Thyroid gland (tissue), 4 donors: ENCODE measurements around the gene PDE8B. TPM values are rescaled to one million over a fixed set of nuclear protein-coding genes. Genes with fewer than 3 reads are reported as not detected.

Source experiments
- DNase-seq, 2 donors: peaks; one replicate each; pipeline ENCODE4 v3.0.0-alpha.2; 2019
- H3K27ac ChIP-seq, 3 donors: fragments of 200-600 bp; sonication (generic); 1 replicate in 2 of 3; 2 replicates in 1 of 3; pipeline ENCODE4 v1.5.1; 2016 to 2019; ENCODE audit warnings: mild to moderate bottlenecking in 1 of 3, moderate library complexity in 1 of 3
- H3K27me3 ChIP-seq: fragments of 200-600 bp; sonication (generic); one replicate; pipeline ENCODE4 v1.5.1; 2019
- H3K36me3 ChIP-seq, 2 donors: fragments of 200-600 bp; sonication (generic); one replicate each; pipeline ENCODE4 v1.5.1; 2016 to 2019
- H3K4me1 ChIP-seq, 2 donors: fragments of 200-600 bp; sonication (generic); one replicate each; pipeline ENCODE4 v1.5.1; 2017 to 2019
- H3K4me3 ChIP-seq, 3 donors: fragments of 200-600 bp; sonication (generic); replicated peaks in 1 of 3; 1 replicate in 2 of 3; 2 replicates in 1 of 3; pipeline ENCODE4 v1.5.1; 2016; ENCODE audit warnings: mild to moderate bottlenecking in 1 of 3
- H3K9me3 ChIP-seq: fragments of 200-600 bp; sonication (generic); one replicate; pipeline ENCODE4 v1.5.1; 2017
- CTCF ChIP-seq, 6 experiments: fragments of 200-600 bp in 3 of 6; fragments of 450-650 bp in 3 of 6; sonication (generic) in 3 of 6; IDR thresholded peaks; one replicate each; pipeline ENCODE4 v1.5.1; 2016 to 2019; ENCODE audit warnings: antibody characterized with exemption in 6 of 6, mild to moderate bottlenecking in 2 of 6, inconsistent platforms in 1 of 6, moderate library complexity in 1 of 6
- POLR2A ChIP-seq, 2 donors: fragments of 450-650 bp; IDR thresholded peaks; one replicate each; pipeline ENCODE4 v1.6.1; 2017; ENCODE audit warnings: antibody characterized with exemption in 2 of 2, mild to moderate bottlenecking in 2 of 2, moderate library complexity in 1 of 2
- WGBS, 2 donors: methylation state at CpG; one replicate each; pipeline ENCODE4 v1.1.5; 2017; 5-methylcytosine and 5-hydroxymethylcytosine counted together
- intact Hi-C: fragments of 100-400 bp; cut with DNase I; formaldehyde crosslinking; loops from one replicate; pipeline ENCODE4 v1.15.1; 2023
- total RNA-seq, 4 donors: library from RNA; depleted of rRNA; stranded (reverse); fragments of >200 nt; gene quantifications; one replicate each; pipeline ENCODE4 v1.2.3, GENCODE V29; 2016

PDE8B gene
- total RNA-seq, 4 donors from 2014 or later: 113 to 279 (median 218) TPM

- no peak for TF ChIP-seq CTCF (IDR thresholded peaks at IDR 0.05)
- TF ChIP-seq POLR2A (IDR thresholded peaks at IDR 0.05): peak in 1 of 2 donors; percentile 4
- WGBS, 2 donors: 70 to 74% methylated on average over 12 of the region's 12 CpGs
- DNase-seq: peak; percentile 79 to 80
- H3K9me3 ChIP-seq: no peaks in the 10 kb centered on the region
- peaks cover 79 to 82% of the 10 kb centered on the region in 2 donors for H3K4me1 ChIP-seq
- peak overlapping the region; percentile 90 to 94 (median 93) for H3K27ac ChIP-seq
- no peak overlapping the region for H3K4me3 ChIP-seq
- H3K36me3 ChIP-seq: no peaks in the 10 kb centered on the region
- H3K27me3 ChIP-seq: no peaks in the 10 kb centered on the region
- intact Hi-C loops: loop anchor here (10.0 kb wide), 1 partner anchor 124 kb away; no protein-coding TSS in a partner anchor
These were observed 97.9 kb downstream of the PDE8B start for GRCh38 chr5:77308154-77308960.

GRCh38 chr5:77309140-77309539 lies 98.7 kb downstream of the PDE8B start:
- no peak for DNase-seq
- Histone ChIP-seq H3K4me1 (peaks cover 77 to 82% of the 10 kb centered on the region in 2 donors), H3K36me3 (no peaks in the 10 kb centered on the region), H3K4me3 (no peak overlapping the region), H3K27me3 (no peaks in the 10 kb centered on the region), H3K9me3 (no peaks in the 10 kb centered on the region), H3K27ac (peak overlapping the region; percentile 90 to 94 (median 93))
- intact Hi-C loops: loop anchor here (10.0 kb wide), 1 partner anchor 124 kb away; no protein-coding TSS in a partner anchor
- 95 to 97% methylated on average over 2 of the region's 2 CpGs for WGBS, 2 donors
- TF ChIP-seq POLR2A (IDR thresholded peaks at IDR 0.05) (no peak), CTCF (IDR thresholded peaks at IDR 0.05) (no peak)

GRCh38 chr5:77310494-77311213 lies 100.2 kb downstream of the PDE8B start:
- H3K36me3 ChIP-seq: no peaks in the 10 kb centered on the region
- no peaks in the 10 kb centered on the region for H3K27me3 ChIP-seq
- peak overlapping the region; percentile 90 to 94 (median 93) for H3K27ac ChIP-seq
- peaks cover 67 to 73% of the 10 kb centered on the region in 2 donors for H3K4me1 ChIP-seq
- TF ChIP-seq POLR2A (IDR thresholded peaks at IDR 0.05) (peak in 1 of 2 donors; percentile 33), CTCF (IDR thresholded peaks at IDR 0.05) (no peak)
- WGBS, 2 donors: 31 to 40% methylated on average over 4 of the region's 4 CpGs
- H3K4me3 ChIP-seq: no peak overlapping the region
- no peaks in the 10 kb centered on the region for H3K9me3 ChIP-seq
- intact Hi-C loops: no loop called here
- DNase-seq: peak; percentile 94 to 95

GRCh38 chr5:77311214-77311571 lies 100.7 kb downstream of the PDE8B start:
- TF ChIP-seq CTCF (IDR thresholded peaks at IDR 0.05) (peak in 4 of 6 experiments; percentile 12 to 51 (median 28)), POLR2A (IDR thresholded peaks at IDR 0.05) (no peak)
- H3K36me3 ChIP-seq: no peaks in the 10 kb centered on the region
- no peaks in the 10 kb centered on the region for H3K27me3 ChIP-seq
- H3K4me1 ChIP-seq: peaks cover 62 to 68% of the 10 kb centered on the region in 2 donors
- WGBS, 2 donors: 30 to 34% methylated on average over 1 of the region's 1 CpG
- H3K27ac ChIP-seq: peak overlapping the region; percentile 76 to 94 (median 90)
- DNase-seq: peak; percentile 66 to 69
- no peaks in the 10 kb centered on the region for H3K9me3 ChIP-seq
- no peak overlapping the region for H3K4me3 ChIP-seq
- intact Hi-C loops: no loop called here
